NCI-H2081 treated with DMSO at 0.1 percent for 48 hours (cell line): ENCODE data around the gene FRMD6.

Source experiments
- DNase-seq: peaks from one replicate; lab custom pipeline; 2025; lab: John Stamatoyannopoulos, UW

Gene FRMD6

GRCh38 chr14:51780006-51780692 lies 128.4 kb downstream of the FRMD6 start:
- DNase-seq: peak; percentile 4
